Fibroblast of skin of scalp (primary cell): ENCODE results near the gene IL19.

Experiments
- DNase-seq: peaks from one replicate; pipeline ENCODE4 v3.0.0-alpha.2; 2013

Gene IL19

DNA sequence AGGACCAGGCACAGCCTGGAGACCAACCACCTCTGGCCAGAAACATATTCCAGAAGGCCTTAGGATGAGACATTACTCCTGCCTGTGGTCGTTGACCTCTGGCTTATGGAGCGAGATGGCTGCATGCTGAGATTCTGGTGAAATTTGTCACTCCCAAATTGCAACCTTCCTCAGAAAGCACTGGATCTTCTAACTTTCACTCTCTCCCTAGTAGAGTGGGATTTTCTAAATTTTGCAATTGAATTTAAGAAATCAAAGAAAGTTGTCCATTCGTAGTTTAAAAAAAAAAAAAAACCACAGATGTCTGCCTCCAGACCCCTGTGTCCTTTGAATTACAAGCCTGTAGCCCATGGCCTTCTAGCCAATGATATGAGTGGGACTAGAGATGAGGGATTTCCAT, 30.3 kb downstream of the IL19 start:
- no peak for DNase-seq

DNA sequence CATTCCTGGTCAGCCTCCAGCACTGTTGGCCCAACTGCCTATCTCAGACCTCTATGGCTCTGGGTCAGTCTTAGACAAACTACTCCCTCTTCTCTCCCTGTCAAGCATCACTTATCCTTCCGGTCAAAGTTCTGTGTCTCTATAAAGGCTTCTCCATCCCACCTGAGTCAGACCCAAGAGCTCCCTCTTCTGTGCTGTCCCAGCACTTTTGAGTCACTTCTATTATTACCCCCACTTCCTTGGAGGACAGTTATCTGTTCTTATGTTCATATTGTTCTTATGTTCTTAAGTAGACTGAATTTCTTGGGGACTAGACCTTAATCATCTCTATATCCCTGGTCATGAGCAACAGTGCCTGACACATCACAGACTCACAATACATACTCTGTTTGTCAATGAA, 30.9 kb downstream of the IL19 start:
- DNase-seq = no peak

GRCh38 chr1:206802401-206802800, 31.8 kb downstream of the IL19 start:
- no peak for DNase-seq

DNA sequence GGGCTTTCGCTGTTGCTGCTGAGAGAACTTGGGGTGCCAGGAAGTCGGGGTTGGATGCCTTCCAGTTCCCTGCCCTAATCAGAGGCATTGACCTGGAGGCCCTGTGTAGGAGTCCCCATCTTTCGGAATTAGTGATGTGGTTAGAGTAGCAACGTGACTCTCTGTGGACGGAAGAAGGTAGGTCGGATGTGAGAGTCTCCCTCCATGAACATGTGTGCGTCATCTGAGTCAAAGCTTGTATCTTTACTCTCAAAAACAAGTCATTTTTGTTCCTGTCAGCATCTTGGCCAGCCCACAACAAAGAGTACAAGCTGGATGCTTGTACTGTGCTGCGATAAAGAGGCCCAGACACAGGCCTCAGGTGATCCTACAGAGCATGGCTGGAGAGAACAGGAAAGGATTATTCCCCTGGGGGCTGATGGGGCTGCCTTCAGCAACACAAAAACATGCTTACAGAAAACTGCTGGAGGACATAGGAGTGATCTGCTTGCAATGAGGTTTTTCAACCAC, 32.7 kb downstream of the IL19 start:
- DNase-seq = no peak

DNA sequence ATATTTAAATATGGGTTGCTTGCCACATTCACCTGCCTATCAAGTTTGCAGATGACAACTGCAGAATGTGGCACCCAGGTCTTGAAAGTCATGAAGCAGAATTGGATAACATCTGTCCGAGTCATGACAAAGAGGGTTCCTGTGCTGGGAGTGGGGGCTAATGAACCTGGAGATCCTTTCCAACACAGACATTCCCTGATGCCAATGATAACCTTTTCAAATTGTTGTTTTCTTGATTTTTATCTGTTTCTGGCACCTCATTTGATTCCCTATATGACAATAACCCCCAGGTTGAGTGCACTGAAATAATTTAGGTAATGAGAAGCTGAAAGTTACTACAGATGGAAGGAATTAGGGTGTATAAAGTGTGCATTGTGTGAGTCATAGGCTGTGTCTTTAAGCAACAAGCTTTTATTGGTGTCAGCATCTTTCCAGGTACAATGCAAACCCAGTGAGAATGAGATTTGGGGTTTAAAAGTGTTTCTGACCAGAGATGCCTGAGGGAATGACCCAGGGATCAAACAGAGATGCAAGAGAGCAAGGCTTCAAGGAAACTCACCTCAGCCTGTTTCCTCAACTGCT, 33.7 kb downstream of the IL19 start:
- DNase-seq = no peak

- DNase-seq = no peak
These were observed 34.8 kb downstream of the IL19 start for GRCh38 chr1:206805357-206805756.

DNA sequence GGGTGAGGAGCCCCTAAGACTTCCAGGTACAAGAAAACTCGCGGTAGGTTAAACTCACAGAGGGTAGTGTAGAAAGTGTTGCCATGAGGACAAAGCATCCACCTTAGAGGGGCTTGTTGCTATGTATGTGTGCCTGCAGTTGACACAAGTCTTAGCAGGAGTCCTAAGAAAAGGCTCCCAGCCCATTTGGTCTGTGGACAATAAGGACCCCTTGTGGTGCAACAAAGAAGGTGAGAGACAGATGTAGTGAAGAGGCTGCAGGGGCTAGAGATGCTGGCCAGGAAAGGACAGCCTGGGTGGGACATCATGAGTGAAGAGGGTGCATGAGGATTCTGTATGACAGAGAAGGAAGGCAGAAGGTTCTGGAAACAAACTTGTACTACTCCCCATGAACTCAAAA, 38.0 kb downstream of the IL19 start:
- peak; percentile 36 for DNase-seq

DNA sequence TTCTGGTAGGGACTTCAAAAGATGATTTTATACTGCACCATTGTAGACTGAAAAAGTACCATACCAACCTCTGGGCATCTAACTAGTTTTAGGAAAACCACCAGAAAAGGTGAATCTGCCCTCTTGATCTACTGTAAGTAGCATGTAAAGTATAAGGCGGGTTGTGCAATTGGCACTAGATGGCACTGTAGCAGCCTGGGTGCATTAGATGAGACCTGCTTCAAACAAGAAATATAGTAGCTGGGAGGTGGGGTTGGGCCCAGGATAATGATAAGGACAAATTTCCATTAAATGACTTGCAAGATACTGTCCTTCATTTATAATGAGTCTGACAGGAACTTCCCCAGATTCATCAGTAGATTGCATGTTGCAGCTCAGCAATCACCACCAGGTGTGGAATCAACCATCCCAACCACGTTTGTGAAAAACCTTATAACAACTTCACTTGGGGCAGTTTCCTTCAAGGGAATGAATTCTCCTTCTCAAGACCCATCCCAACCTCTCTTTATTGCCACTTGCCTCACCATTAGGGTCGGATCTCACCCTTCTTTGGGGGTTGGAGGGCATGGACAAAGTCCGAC, 39.0 kb downstream of the IL19 start:
- DNase-seq = peak; percentile 38

DNA sequence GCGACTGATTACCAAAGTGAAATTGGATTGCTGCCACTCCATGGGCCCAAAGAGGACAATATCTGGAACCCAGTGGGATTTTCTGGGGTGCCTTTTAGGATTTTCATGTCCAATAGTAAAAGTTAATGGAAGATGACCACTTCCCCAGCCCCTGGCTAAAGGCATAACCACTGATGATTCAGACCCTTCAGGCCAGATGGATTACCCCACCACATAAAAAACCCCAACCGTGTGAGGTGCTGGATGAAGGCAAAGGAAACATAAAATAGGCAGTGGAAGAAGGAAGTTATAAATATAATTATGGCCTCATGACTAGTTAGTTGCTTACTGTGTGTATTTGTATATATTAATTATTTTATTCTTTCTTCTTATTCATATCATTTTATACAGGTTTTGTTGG, 41.9 kb downstream of the IL19 start:
- DNase-seq = no peak

- peak; percentile 62 for DNase-seq
These were observed 44.3 kb downstream of the IL19 start for GRCh38 chr1:206814716-206815341.

DNA sequence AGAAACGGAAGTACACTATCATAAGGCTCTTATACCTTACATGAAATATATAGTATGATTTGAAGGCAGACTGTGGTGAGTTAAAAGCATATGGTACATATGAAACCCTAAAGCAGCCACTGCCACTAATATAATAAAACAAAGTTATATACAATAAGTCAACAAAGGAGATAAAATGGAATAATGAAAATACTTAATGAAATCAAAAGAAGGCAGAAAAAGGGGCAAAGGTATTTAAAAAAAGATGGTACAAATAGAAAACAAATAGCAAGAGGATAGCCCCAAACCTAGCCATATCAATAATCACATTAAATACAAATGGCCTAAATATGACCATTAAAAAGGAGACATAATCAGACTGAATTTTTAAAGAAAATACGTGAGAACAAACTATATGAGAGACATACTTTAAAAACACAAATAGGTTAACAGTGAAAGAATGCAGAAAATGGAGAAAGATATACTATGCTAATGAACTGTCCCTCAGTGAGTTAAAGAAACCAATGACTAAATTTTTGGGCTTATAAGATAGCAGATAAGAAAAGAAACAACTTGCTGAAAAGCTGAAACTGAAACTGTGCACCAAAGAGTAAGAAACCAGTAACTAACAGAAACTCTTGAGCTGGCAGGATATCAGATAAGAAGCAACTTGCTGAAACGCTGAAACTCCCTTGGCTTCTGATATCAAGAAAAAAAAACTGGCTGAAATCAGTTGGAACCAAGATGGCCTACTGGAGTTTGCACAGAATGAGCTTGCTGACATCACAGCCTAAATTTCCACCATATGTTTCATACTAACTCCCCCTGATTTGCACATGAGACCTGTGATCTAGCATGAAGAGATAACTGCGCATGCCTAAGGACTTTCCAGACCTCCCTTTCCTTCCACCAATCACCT, 46.1 kb downstream of the IL19 start:
- no peak for DNase-seq

- no peak for DNase-seq
These were observed 50.9 kb downstream of the IL19 start for GRCh38 chr1:206821493-206821892.

GRCh38 chr1:206823727-206824126, 53.2 kb downstream of the IL19 start:
- peak; percentile 54 for DNase-seq

DNA sequence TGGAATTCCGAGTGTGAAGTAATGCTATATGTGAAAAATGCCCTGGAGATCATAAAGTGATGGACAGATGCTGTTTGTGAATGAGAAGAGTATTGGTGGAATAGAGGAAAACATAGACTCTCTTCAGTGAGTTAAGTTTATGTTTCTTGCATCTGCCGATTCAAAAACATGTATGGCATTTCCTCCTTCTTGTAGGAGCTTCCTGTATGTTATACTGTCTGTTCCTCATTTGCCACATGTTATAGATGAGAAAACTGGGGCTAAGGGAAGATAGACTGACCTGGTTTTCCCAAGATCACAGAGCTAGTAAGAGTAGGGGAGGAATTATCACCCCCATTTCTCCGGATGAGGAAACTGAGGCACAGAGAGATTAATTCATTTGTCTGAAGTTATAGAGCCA, 53.8 kb downstream of the IL19 start:
- DNase-seq = peak; percentile 48

DNA sequence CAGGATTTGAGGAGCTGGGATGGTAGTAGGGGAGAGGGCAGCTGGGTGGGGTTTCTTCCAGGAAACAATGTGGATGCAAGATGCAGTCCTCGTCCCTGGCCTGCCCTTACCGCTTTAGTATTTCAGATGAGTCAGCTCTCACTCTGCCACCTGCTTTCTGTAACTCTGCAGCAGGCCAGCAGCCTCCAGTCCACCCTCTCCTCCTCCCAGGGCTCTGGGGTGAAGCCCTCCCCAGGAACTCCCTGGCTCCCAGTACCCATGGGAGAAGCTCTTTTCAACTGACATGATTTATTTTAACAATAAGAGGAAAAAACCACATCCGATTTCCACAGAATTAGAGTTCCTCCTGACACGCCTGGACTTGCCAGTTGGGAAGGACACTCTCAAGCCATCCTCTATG, 55.8 kb downstream of the IL19 start:
- DNase-seq = no peak

DNA sequence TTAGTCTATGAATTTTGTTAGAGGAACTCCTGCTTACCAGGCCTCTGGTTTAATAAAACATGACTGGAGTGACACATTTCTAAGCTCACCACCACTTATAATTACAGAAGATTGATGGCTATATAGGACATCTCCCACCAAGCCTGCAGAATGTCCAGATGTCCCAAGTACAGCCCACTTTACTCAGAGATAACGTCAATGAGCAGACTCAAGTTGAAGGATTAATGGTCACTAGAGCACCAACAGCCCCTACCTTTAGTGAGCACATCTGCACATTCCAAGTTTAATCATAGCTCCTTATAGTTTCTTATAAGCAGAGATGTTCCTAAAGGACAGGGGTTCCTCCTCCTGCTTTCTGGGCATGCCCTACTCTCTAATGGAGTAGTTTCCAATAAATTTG, 57.5 kb downstream of the IL19 start:
- DNase-seq = no peak

- no peak for DNase-seq
These were observed 58.2 kb downstream of the IL19 start for GRCh38 chr1:206828765-206829164.

DNA sequence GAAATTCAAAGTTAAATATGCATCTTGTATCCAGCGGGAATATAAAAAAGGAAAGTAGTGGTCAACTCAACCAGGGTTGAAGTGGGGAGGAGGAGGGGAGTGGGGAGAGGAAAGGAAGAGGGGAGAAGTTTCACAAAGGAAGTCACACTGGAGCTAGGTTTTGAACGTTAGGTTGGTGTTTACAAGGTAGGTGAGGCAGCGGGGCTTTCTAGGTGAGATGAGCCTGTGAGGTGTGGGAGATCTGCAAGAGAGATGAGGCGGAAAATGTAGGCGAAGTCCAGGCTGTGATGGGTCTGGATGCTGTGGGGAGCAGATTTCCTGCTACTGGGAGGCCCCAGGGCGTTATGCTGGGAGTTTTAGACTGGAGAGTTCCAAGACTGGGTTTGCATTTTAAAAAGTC, 58.7 kb downstream of the IL19 start:
- DNase-seq = no peak

DNA sequence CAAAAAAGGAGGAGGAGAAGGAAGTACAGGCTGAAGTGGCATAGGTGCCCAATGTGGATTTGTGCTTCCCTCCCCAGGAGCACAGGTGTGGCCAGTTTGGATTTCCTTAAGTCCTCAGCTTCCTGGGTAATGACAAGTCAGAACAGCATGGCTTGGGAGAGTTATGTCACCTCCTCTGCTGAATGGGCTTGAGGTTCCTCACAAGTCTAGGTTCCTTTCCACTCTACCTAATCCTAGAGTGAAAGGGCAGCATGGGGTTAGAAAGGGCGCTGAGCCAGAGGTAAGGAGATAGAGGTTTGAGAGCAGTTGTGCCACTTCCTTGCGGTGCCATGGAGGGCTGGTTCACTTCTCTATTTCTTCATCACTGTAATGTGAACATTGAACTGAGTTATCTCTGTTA, 59.3 kb downstream of the IL19 start:
- no peak for DNase-seq

GRCh38 chr1:206831650-206832049, 61.1 kb downstream of the IL19 start:
- DNase-seq = no peak

DNA sequence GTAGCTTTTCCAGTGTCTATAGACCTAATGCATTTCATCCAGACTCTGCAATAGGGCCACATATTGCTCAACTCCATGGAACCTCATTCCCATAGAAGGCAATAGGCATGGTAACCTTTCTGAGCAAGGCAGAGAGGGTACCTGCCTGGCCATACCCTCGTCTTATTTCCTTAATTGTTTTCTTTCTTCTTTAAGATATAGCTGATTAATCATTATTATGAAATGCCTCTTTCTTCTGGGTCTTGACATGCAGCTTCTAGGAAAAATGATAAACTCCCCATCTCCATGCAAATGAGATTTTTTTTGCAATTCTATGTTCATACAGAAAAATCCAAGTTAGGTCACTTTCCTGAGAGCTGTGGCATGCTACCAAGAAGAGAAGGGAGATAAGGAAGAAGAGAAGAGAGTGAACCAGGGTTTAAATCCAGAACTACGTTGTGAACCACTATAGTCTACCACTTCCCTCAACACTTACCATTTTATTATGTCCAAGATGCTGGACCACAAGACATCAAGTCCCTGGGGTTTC, 61.8 kb downstream of the IL19 start:
- DNase-seq = no peak

DNA sequence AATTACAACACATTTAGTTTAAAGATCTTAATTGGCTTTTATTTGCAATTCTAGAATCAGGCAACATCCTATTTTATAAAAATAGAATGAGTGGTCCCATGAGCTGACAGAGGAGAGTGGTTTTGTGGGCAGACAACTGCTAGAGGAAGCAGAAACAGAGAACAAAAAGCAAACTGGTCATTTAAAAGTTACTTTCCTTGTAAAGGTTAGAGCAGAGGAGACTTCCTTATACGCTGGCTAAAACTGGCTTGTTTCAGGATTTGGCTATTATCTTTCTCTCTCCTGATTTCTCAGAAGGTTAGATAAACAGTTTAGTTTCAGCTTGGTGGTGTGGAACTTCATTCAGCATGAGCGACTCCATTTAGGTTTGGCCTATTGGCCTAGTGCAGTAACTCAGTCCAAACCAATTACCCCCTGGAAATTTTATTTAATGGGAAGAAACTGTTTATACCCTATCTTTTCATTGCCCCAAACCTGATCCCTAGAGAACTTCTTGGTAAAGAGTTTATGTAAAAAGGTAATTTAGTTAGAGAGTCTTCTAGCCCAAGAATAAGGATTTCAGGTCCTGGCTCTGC, 62.6 kb downstream of the IL19 start:
- DNase-seq = no peak

DNA sequence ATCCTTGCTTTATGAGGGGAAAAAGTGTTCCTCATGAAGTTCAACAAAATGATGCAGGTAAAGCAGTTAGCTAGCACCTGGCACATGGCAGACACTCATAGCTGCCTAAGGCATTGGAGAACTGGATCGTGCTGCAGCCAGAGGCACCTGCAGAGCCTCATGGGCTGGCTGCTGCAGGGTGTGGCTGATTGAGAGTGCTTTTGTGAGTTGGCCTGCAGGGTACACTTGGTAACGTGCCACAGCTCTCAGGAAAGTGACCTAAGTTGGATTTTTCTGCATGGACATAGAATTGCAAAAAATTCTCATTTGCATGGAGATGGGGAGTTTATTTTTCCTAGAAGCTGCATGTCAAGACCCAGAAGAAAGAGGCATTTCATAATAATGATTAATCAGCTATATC, 63.2 kb downstream of the IL19 start:
- no peak for DNase-seq
